K562 (cell line): Measurements from ENCODE around the gene GPR162. TPM values are rescaled to one million over a fixed set of nuclear protein-coding genes. Genes with fewer than 3 reads are reported as not detected.

Experiments
- ARID2 ChIP-seq: fragments of 450-650 bp; IDR thresholded peaks from 2 replicates; pipeline ENCODE4 v1.6.1; 2017; ENCODE audit warnings: antibody characterized with exemption, mild to moderate bottlenecking
- CXXC5 ChIP-seq: fragments of 250-450 bp; sonication (Bioruptor Pico); IDR thresholded peaks from 2 replicates; pipeline ENCODE4 v1.8.0; 2022; ENCODE audit warnings: inconsistent platforms, mild to moderate bottlenecking, moderate library complexity
- ESRRB ChIP-seq: fragments of 250-450 bp; sonication (Bioruptor Pico); IDR thresholded peaks from 2 replicates; pipeline ENCODE4 v1.5.0; 2020; ENCODE audit warnings: mild to moderate bottlenecking, moderate library complexity, borderline replicate concordance
- FOXP1 ChIP-seq: sonication (generic); formaldehyde crosslinking; IDR thresholded peaks from 2 replicates; pipeline ENCODE4 v1.8.0; 2022; ENCODE audit warnings: mild to moderate bottlenecking, missing genetic modification reagents
- ILF3 ChIP-seq: fragments of 450-650 bp; IDR thresholded peaks from 2 replicates; pipeline ENCODE4 v1.6.1; 2018; ENCODE audit warnings: antibody characterized with exemption, mild to moderate bottlenecking, moderate library complexity, borderline replicate concordance
- JUND ChIP-seq, 2 experiments: IDR thresholded peaks; 2 replicates in 1 of 2; 3 replicates in 1 of 2; pipeline ENCODE4 v1.6.1; 2011; ENCODE audit warnings: borderline replicate concordance in 2 of 2, low read depth in 2 of 2, low read length in 2 of 2, improper control_type of control experiment in 1 of 2, missing biosample characterization in 1 of 2, missing genetic modification characterization in 1 of 2, missing genetic modification reagents in 1 of 2
- KAT7 ChIP-seq: sonication (generic); formaldehyde crosslinking; IDR thresholded peaks from 2 replicates; pipeline ENCODE4 v1.8.0; 2022; ENCODE audit warnings: missing genetic modification reagents, mild to moderate bottlenecking, borderline replicate concordance
- KDM5B ChIP-seq: fragments of 200-600 bp; sonication (generic); IDR thresholded peaks from 2 replicates; pipeline ENCODE4 v1.6.1; 2012; ENCODE audit warnings: low read depth, mild to moderate bottlenecking, moderate library complexity, low read length, control low read depth, inconsistent platforms; ENCODE audit not compliant: insufficient replicate concordance
- KLF13 ChIP-seq: fragments of 450-650 bp; IDR thresholded peaks from 2 replicates; pipeline ENCODE4 v1.6.1; 2016; ENCODE audit warnings: missing genetic modification characterization, low read depth, mild to moderate bottlenecking, missing compliant biosample characterization, moderate library complexity, borderline replicate concordance
- MEIS2 ChIP-seq: fragments of 450-650 bp; IDR thresholded peaks from 2 replicates; pipeline ENCODE4 v1.6.1; 2014; ENCODE audit warnings: mild to moderate bottlenecking; ENCODE audit not compliant: partially characterized antibody
- NCOA1 ChIP-seq: fragments of 450-650 bp; IDR thresholded peaks from 2 replicates; pipeline ENCODE4 v1.6.1; 2016; ENCODE audit warnings: low read depth
- NFIC ChIP-seq: fragments of 450-650 bp; IDR thresholded peaks from 2 replicates; pipeline ENCODE4 v1.6.1; 2017; ENCODE audit warnings: mild to moderate bottlenecking, inconsistent platforms
- NR2C1 ChIP-seq, 2 experiments: fragments of 450-650 bp; IDR thresholded peaks; 2 replicates each; pipeline ENCODE4 v1.6.1; 2017; ENCODE audit warnings: mild to moderate bottlenecking in 2 of 2, antibody characterized with exemption in 1 of 2, inconsistent platforms in 1 of 2, missing compliant biosample characterization in 1 of 2, missing genetic modification characterization in 1 of 2
- POLR2G ChIP-seq: fragments of 200-400 bp; formaldehyde crosslinking; IDR thresholded peaks from 2 replicates; pipeline ENCODE4 v1.6.1; 2017; ENCODE audit warnings: low read depth, mild to moderate bottlenecking, antibody characterized with exemption, low read length, moderate library complexity
- RBFOX2 ChIP-seq: fragments of 200-400 bp; formaldehyde crosslinking; IDR thresholded peaks from 2 replicates; pipeline ENCODE4 v1.6.1; 2017; ENCODE audit warnings: low read depth, mild to moderate bottlenecking, low read length, moderate library complexity
- SMAD4 ChIP-seq: fragments of 250-450 bp; sonication (Bioruptor Pico); conservative IDR thresholded peaks from 2 replicates; pipeline ENCODE4 v1.8.0; 2021; ENCODE audit warnings: inconsistent platforms, mild to moderate bottlenecking, moderate library complexity
- SOX6 ChIP-seq: fragments of 450-650 bp; IDR thresholded peaks from 2 replicates; pipeline ENCODE4 v1.6.1; 2014; ENCODE audit warnings: mild to moderate bottlenecking
- TCF15 ChIP-seq: fragments of 250-450 bp; sonication (Bioruptor Pico); IDR thresholded peaks from 2 replicates; pipeline ENCODE4 v1.8.0; 2022; ENCODE audit warnings: moderate library complexity, mild to moderate bottlenecking, inconsistent platforms
- YY1 ChIP-seq, 3 experiments: IDR thresholded peaks; 2 replicates each; pipeline ENCODE4 v1.6.1; 2011; ENCODE audit warnings: low read length in 2 of 3, mild to moderate bottlenecking in 2 of 3, moderate library complexity in 2 of 3, borderline replicate concordance in 1 of 3, control low read depth in 1 of 3, low read depth in 1 of 3; ENCODE audit not compliant: insufficient read depth in 3 of 3, insufficient replicate concordance in 2 of 3, control insufficient read depth in 1 of 3, insufficient read length in 1 of 3; ENCODE audit errors: extremely low read depth in 1 of 3
- ZNF561 ChIP-seq: fragments of 450-650 bp; formaldehyde crosslinking; conservative IDR thresholded peaks from 2 replicates; pipeline ENCODE4 v1.4.0; 2020; ENCODE audit warnings: mild to moderate bottlenecking, moderate library complexity
- ZNF707 ChIP-seq: fragments of 250-450 bp; sonication (Bioruptor Pico); conservative IDR thresholded peaks from 2 replicates; pipeline ENCODE4 v1.8.0; 2022; ENCODE audit warnings: inconsistent platforms, mild to moderate bottlenecking, moderate library complexity
- ZNF717 ChIP-seq: fragments of 250-450 bp; sonication (Bioruptor Pico); IDR thresholded peaks from 2 replicates; pipeline ENCODE4 v1.5.0; 2021
- polyA plus RNA-seq, 8 experiments: library from polyadenylated mRNA; depleted of rRNA in 4 of 8; stranded (reverse) in 5 of 8; unstranded in 3 of 8; fragments of >200 nt; fragmentation: Nextera tagmentation in 2 of 8; fragmentation: Illumina TruSeq in 1 of 8; extraction: Ambion mirVana in 2 of 8; extraction: Trizol in 1 of 8; gene quantifications; 2 replicates each; pipeline versions ENCODE4 v1.2.1 to v1.2.3, GENCODE V29; 2011 to 2014; ENCODE audit warnings: inconsistent platforms in 1 of 8, missing spikeins in 1 of 8
- total RNA-seq, 7 experiments: library from RNA; depleted of rRNA in 6 of 7; stranded (reverse); fragments of >200 nt in 6 of 7; fragmentation: Illumina TruSeq in 2 of 7; extraction: Trizol in 2 of 7; gene quantifications; 2 replicates each; pipeline versions ENCODE4 v1.2.1 to v1.2.3, GENCODE V29; 2011 to 2021; ENCODE audit warnings: low replicate concordance in 1 of 7
- TF ChIP-seq, protein P1 (sequence below): fragments of 450-650 bp; IDR thresholded peaks from 2 replicates; pipeline ENCODE4 v1.6.1; 2017; ENCODE audit warnings: antibody characterized with exemption, mild to moderate bottlenecking

GPR162 gene
- total and polyA plus RNA-seq, 9 of the 15 experiments (the other 6 are each of a cell fraction or from before 2014, with no cell fraction given): 0.65 to 1.8 (median 1.1) TPM; not detected in 2

DNA sequence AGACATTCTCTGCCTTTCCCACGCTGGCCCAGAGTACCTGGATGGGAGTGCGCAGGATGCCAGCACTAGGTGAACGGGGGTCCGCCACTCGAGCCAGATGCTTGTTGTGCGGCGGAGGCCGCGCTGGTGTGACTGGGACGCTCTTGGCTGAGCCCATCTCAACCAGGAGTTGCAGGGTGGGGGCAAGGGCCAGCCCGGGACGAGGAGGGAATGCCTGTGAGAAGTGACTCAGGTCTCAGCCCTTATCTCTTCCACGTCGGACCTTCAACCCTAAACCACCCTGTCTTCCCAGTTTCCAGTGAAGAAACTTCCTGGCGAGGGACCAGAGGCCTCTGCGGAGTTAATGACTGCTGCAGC is 29.2 kb downstream of the GPR162 start (continued):
- peak; percentile 67 for TF ChIP-seq POLR2G
- no peak for TF ChIP-seq YY1 (IDR thresholded peaks at IDR 0.05; ENCODE audit: borderline replicate concordance in 1 of 3, control insufficient read depth in 1 of 3, extremely low read depth in 1 of 3, insufficient read depth in 3 of 3, insufficient read length in 1 of 3, insufficient replicate concordance in 2 of 3, low read depth in 1 of 3, low read length in 2 of 3)
- TF ChIP-seq SOX6: no peak
- TF ChIP-seq RBFOX2: peak; percentile 72
- TF ChIP-seq NR2C1 (IDR thresholded peaks at IDR 0.05): no peak
- TF ChIP-seq NR2C1 (tag; IDR thresholded peaks at IDR 0.05): 0 out of 2 replicates have a peak, but pooled peaks have one; percentile 20
- no peak for TF ChIP-seq ZNF707 (CRISPR knock-in tag)
- peak; percentile 22 for TF ChIP-seq KDM5B
- peak; percentile 25; the same call in 1 of the 2 replicates for TF ChIP-seq FOXP1
- TF ChIP-seq NCOA1: no peak
- TF ChIP-seq ARID2: no peak
- no peak for TF ChIP-seq NFIC
- no peak for TF ChIP-seq KLF13 (tag)
- TF ChIP-seq JUND (IDR thresholded peaks at IDR 0.05; ENCODE audit: borderline replicate concordance, low read depth, low read length): 0 out of 2 replicates have a peak, but pooled peaks have one; percentile 39
- TF ChIP-seq JUND (tag; IDR thresholded peaks at IDR 0.05; ENCODE audit: borderline replicate concordance, low read depth, low read length): no peak
- peak; percentile 55; the same call in 1 of the 2 replicates for TF ChIP-seq CXXC5 (CRISPR knock-in tag)
- no peak for TF ChIP-seq MEIS2
- no peak for TF ChIP-seq TCF15 (CRISPR knock-in tag)
- no peak for TF ChIP-seq ILF3
- no peak for TF ChIP-seq ZNF561
- TF ChIP-seq ESRRB (CRISPR knock-in tag): no peak
- TF ChIP-seq, protein P1, sequence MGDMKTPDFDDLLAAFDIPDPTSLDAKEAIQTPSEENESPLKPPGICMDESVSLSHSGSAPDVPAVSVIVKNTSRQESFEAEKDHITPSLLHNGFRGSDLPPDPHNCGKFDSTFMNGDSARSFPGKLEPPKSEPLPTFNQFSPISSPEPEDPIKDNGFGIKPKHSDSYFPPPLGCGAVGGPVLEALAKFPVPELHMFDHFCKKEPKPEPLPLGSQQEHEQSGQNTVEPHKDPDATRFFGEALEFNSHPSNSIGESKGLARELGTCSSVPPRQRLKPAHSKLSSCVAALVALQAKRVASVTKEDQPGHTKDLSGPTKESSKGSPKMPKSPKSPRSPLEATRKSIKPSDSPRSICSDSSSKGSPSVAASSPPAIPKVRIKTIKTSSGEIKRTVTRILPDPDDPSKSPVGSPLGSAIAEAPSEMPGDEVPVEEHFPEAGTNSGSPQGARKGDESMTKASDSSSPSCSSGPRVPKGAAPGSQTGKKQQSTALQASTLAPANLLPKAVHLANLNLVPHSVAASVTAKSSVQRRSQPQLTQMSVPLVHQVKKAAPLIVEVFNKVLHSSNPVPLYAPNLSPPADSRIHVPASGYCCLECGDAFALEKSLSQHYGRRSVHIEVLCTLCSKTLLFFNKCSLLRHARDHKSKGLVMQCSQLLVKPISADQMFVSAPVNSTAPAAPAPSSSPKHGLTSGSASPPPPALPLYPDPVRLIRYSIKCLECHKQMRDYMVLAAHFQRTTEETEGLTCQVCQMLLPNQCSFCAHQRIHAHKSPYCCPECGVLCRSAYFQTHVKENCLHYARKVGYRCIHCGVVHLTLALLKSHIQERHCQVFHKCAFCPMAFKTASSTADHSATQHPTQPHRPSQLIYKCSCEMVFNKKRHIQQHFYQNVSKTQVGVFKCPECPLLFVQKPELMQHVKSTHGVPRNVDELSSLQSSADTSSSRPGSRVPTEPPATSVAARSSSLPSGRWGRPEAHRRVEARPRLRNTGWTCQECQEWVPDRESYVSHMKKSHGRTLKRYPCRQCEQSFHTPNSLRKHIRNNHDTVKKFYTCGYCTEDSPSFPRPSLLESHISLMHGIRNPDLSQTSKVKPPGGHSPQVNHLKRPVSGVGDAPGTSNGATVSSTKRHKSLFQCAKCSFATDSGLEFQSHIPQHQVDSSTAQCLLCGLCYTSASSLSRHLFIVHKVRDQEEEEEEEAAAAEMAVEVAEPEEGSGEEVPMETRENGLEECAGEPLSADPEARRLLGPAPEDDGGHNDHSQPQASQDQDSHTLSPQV: 0 out of 2 replicates have a peak, but pooled peaks have one; percentile 37
- TF ChIP-seq ZNF717: 0 out of 2 replicates have a peak, but pooled peaks have one; percentile 15
- no peak; the same call in 1 of the 2 replicates for TF ChIP-seq KAT7
- TF ChIP-seq SMAD4: 0 out of 2 replicates have a peak, but pooled peaks have one; percentile 26
